ENCODE data around the gene LLPH. TPM values are rescaled to one million over a fixed set of nuclear protein-coding genes. Genes with fewer than 3 reads are reported as not detected.

Gene LLPH
- total RNA-seq, 1 experiment from 2014 or later, result 33.4 TPM

- TF ChIP-seq CTCF (conservative IDR thresholded peaks at IDR 0.05), result no peak
- H2BK5ac ChIP-seq (ENCODE audit: insufficient read length, low read length), result no peak overlapping the region
- H3T11ph ChIP-seq (ENCODE audit: low read length), result no peak overlapping the region
- no peak overlapping the region for H3K56ac ChIP-seq (ENCODE audit: insufficient read length, low read depth, low read length)
- peaks cover 2% of the 10 kb centered on the region for H3K27me3 Mint-ChIP-seq (ENCODE audit: low read depth)
- H4K5ac ChIP-seq (ENCODE audit: insufficient read length, low read depth, low read length), result no peak overlapping the region
- H3K23me2 ChIP-seq (ENCODE audit: insufficient read length, low read depth, low read length, poor library complexity, severe bottlenecking), result no peaks in the 10 kb centered on the region
- H3K4ac ChIP-seq (ENCODE audit: low read depth, low read length), result no peak overlapping the region
- no peak overlapping the region for H3K9ac ChIP-seq (ENCODE audit: extremely low read depth, insufficient read length, low read length)
- H2BK120ac ChIP-seq (ENCODE audit: low read depth, low read length, poor library complexity, severe bottlenecking), result no peak overlapping the region
- no peak overlapping the region for H3K18ac ChIP-seq (ENCODE audit: insufficient read length, low read depth, low read length)
- H3K27ac ChIP-seq (ENCODE audit: insufficient read length, low read depth, low read length), result no peak overlapping the region
- no peak overlapping the region for H2BK20ac ChIP-seq (ENCODE audit: low read depth, low read length, poor library complexity, severe bottlenecking)
- WGBS (ENCODE audit: extremely low coverage, insufficient read length, low lambda C conversion rate), result no CpG with 5 or more reads among the region's 1 CpG
- H3K14ac ChIP-seq (ENCODE audit: insufficient read depth, low read length), result no peak overlapping the region
- H3K4me1 Mint-ChIP-seq, result peaks cover 5% of the 10 kb centered on the region in 2 experiments
- no peaks in the 10 kb centered on the region for H3K79me2 ChIP-seq (ENCODE audit: insufficient read depth, low read length)
- no peaks in the 10 kb centered on the region for H3K79me1 ChIP-seq (ENCODE audit: insufficient read depth, low read depth, low read length, poor library complexity, severe bottlenecking)
- H4K91ac ChIP-seq (ENCODE audit: insufficient read length, low read depth, low read length), result no peak overlapping the region
- no peaks in the 10 kb centered on the region for H3K27me3 ChIP-seq (ENCODE audit: insufficient read depth, low read length)
- no peak for DNase-seq
- H2BK12ac ChIP-seq (ENCODE audit: insufficient read length, low read depth, low read length), result no peak overlapping the region
- no peak overlapping the region for H2AK5ac ChIP-seq (ENCODE audit: insufficient read length, low read length)
- no peak overlapping the region for H3K4me2 ChIP-seq (ENCODE audit: insufficient read depth, insufficient read length, low read length)
- no peak overlapping the region for H3K23ac ChIP-seq (ENCODE audit: insufficient read length, low read depth, low read length)
- H3K4me1 ChIP-seq (ENCODE audit: insufficient read depth, low read length), result no peaks in the 10 kb centered on the region
- H3K4me3 Mint-ChIP-seq, result no peak overlapping the region
- H3K36me3 Mint-ChIP-seq (ENCODE audit: insufficient read depth in 1 of 3, low read depth in 3 of 3), result peaks cover 17 to 38% (median 31%) of the 10 kb centered on the region in 3 experiments
- no peaks in the 10 kb centered on the region for H3K9me3 ChIP-seq (ENCODE audit: control insufficient read depth, low read depth, low read length)
- peaks cover 27 to 28% of the 10 kb centered on the region in 2 experiments for H3K9me3 Mint-ChIP-seq
- H4K20me1 ChIP-seq (ENCODE audit: control insufficient read depth, insufficient read depth, insufficient read length), result no peaks in the 10 kb centered on the region
- no peak overlapping the region for H4K8ac ChIP-seq (replicated peaks; ENCODE audit: insufficient read length, low read depth, low read length)
- no peak overlapping the region for H2AFZ ChIP-seq (ENCODE audit: low read length)
- H3K27ac Mint-ChIP-seq, result no peak overlapping the region
- no peak overlapping the region for H2BK15ac ChIP-seq (ENCODE audit: low read depth, low read length)
Observed at GRCh38 chr12:66143868-66144267, 13.3 kb upstream of the LLPH start.
